ENCODE data around the gene TSFM.

DNA sequence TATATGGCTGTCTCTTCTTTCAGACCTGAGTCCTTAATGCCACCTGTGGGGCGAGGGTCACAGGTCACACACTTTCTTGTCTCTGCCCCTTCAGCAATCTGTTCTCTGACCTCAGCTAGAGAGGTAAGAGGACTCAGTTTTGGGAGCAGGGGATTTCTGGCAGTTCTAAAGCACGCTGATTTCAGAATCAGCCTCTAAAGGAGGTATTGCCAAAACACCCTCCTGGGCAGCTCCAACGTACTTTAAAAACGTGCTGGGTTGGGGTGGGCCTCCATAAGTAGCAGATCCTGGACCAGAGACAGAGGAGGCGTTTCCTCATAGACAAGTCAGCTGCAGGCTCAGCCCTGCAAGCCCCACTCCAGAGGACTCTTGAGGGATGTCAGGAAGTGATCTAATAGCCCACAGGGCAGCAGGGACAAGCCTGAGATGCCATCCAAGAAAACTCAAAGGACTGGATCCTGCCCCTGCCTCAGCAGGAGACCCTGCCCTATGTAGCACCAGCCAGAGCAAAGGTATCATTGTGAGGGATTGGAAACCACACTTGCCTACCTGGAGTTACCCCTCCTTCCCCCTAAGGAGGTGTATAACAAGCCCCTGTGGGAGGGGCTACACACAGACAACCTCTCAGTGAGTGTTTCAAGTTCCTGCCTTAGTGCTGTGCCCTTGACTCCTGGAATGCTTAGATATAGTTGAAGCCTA, 55.4 kb downstream of the TSFM start:
- TF ChIP-seq, protein P1, sequence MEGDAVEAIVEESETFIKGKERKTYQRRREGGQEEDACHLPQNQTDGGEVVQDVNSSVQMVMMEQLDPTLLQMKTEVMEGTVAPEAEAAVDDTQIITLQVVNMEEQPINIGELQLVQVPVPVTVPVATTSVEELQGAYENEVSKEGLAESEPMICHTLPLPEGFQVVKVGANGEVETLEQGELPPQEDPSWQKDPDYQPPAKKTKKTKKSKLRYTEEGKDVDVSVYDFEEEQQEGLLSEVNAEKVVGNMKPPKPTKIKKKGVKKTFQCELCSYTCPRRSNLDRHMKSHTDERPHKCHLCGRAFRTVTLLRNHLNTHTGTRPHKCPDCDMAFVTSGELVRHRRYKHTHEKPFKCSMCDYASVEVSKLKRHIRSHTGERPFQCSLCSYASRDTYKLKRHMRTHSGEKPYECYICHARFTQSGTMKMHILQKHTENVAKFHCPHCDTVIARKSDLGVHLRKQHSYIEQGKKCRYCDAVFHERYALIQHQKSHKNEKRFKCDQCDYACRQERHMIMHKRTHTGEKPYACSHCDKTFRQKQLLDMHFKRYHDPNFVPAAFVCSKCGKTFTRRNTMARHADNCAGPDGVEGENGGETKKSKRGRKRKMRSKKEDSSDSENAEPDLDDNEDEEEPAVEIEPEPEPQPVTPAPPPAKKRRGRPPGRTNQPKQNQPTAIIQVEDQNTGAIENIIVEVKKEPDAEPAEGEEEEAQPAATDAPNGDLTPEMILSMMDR (IDR thresholded peaks at IDR 0.05), result no peak
- TF ChIP-seq EP300 (IDR thresholded peaks at IDR 0.05) (no peak), POLR2A (IDR thresholded peaks at IDR 0.05) (no peak), POLR2AphosphoS5 (IDR thresholded peaks at IDR 0.05) (no peak)

Measured in sigmoid colon (tissue), 4 donors.